PFSK-1 (cell line): ENCODE results near the gene CNOT3.

ENCODE experiments used
- POLR2AphosphoS5 ChIP-seq: IDR thresholded peaks from 2 replicates; pipeline ENCODE4 v1.6.1; 2012; ENCODE audit warnings: low read depth, mild to moderate bottlenecking, control low read depth, low read length, moderate library complexity
- SIN3A ChIP-seq: IDR thresholded peaks from 2 replicates; pipeline ENCODE4 v1.6.1; 2012; ENCODE audit warnings: mild to moderate bottlenecking, low read length, moderate library complexity, borderline replicate concordance; ENCODE audit not compliant: insufficient read depth
- TAF1 ChIP-seq: IDR thresholded peaks from 2 replicates; pipeline ENCODE4 v1.6.1; 2012; ENCODE audit warnings: low read length, control low read depth, borderline replicate concordance; ENCODE audit not compliant: insufficient read depth
- TF ChIP-seq, protein P1 (sequence below), 2 experiments: IDR thresholded peaks; 2 replicates each; pipeline versions ENCODE4 v1.6.1 to v1.8.0; 2011 to 2012; ENCODE audit warnings: low read depth in 2 of 2, low read length in 2 of 2, control low read depth in 1 of 2, inconsistent platforms in 1 of 2, mild to moderate bottlenecking in 1 of 2, moderate library complexity in 1 of 2; ENCODE audit not compliant: insufficient read depth in 1 of 2

DNA sequence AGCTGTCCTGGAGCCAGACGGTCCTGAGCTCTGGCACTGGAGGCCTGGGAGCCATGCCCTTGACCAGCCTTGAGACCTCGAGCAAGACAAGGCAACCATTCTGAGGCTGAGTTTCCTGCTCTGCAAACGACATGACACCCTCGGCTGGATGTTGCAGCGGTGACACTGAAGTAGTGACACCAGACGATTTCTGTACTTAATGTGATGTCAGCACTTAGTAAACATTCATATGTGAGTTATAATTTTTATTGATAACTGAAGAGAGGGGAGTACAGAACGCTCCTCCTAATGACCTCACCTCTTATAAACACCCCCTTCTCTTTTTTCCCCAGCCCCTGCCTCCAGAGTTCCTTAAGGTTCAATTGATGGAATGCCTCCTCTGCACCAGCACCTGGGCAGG lies 29.1 kb upstream of the CNOT3 start:
- no peak for TF ChIP-seq SIN3A
- TF ChIP-seq, protein P1, sequence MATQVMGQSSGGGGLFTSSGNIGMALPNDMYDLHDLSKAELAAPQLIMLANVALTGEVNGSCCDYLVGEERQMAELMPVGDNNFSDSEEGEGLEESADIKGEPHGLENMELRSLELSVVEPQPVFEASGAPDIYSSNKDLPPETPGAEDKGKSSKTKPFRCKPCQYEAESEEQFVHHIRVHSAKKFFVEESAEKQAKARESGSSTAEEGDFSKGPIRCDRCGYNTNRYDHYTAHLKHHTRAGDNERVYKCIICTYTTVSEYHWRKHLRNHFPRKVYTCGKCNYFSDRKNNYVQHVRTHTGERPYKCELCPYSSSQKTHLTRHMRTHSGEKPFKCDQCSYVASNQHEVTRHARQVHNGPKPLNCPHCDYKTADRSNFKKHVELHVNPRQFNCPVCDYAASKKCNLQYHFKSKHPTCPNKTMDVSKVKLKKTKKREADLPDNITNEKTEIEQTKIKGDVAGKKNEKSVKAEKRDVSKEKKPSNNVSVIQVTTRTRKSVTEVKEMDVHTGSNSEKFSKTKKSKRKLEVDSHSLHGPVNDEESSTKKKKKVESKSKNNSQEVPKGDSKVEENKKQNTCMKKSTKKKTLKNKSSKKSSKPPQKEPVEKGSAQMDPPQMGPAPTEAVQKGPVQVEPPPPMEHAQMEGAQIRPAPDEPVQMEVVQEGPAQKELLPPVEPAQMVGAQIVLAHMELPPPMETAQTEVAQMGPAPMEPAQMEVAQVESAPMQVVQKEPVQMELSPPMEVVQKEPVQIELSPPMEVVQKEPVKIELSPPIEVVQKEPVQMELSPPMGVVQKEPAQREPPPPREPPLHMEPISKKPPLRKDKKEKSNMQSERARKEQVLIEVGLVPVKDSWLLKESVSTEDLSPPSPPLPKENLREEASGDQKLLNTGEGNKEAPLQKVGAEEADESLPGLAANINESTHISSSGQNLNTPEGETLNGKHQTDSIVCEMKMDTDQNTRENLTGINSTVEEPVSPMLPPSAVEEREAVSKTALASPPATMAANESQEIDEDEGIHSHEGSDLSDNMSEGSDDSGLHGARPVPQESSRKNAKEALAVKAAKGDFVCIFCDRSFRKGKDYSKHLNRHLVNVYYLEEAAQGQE (IDR thresholded peaks at IDR 0.05; ENCODE audit: insufficient read depth in 1 of 2, low read depth in 2 of 2, low read length in 2 of 2), result no peak
- TF ChIP-seq POLR2AphosphoS5, result 0 out of 2 replicates have a peak, but pooled peaks have one; percentile 25
- no peak for TF ChIP-seq TAF1
